Hindlimb muscle (tissue), 1 donor: ENCODE data around the gene CRYBA2. TPM values are rescaled to one million over a fixed set of nuclear protein-coding genes. Genes with fewer than 3 reads are reported as not detected.

ENCODE experiments used
- DNase-seq: peaks from one replicate; pipeline ENCODE4 v3.0.0-alpha.2; 2013
- polyA plus RNA-seq: library from polyadenylated mRNA; unstranded; fragments of 120-200 nt; gene quantifications from one replicate; pipeline ENCODE4 v1.2.1, GENCODE V29; 2013; ENCODE audit not compliant: insufficient read length

CRYBA2 gene
- polyA plus RNA-seq, 1 donor: not detected

DNA sequence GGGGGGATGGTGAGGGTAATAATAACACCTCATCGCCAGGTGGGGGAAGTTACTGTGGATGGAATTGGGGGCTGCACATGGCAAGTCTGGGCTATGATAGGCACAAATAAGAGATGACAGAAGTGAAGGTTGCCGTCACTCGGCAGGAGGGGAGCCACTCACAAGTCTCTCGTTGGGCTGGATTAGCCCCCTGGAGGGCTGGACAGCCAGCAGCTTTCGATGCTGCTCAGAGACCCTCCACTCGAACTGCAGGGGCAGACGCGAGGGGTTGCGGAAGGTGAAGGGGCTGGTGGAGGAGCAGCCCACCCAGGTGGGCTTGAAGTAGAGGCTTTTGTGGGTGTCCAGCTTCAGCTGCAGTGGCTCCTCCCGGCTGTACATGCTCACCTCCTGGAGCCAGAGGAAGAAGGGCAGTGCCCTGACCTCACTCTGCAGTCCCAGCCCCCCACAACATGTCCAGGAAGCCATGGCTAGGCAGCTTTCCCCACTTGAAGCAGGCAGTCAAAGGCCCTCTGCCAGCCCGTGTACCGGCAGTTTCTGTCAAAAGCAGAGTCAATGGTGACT is 29.9 kb upstream of the CRYBA2 start:
- DNase-seq: no peak

DNA sequence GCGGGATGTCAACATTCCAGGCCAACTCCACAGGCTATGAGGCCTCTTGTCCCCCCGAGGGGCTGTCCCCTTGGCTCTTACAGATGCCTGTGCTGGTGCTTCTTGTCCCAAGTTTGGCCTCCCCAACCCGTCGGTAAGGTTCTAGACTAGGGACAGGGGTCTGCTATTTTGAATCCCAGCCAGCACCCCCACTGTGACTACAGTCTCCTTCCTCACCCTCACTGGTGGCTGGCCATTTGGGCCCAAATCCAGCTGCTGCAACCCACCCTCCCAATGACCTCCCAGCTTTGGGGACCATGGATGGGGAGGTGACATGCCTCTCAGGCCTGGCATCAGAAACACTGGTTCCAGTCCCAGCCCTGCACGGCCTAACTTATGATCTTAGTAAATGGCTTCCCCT is 29.4 kb upstream of the CRYBA2 start:
- no peak for DNase-seq

DNA sequence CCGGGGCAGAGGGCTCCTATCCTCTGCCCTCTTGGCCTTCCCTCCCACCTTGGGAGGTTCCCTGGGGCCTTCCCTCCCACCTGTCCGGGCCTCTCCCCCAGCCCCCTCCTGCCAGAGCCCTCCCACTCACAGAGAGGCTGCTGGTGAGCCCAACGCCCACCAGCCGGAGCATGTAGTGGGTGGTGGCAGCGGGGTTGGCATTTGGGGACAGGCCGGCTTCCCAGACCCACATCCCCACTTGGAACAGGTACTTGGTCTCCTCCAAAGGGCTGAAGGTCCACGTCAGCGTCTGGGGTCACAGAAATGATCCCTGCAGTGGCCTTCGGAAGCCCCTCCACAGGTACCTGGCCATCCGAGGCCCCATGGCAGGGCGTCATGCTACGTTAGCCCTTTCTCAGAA is 28.8 kb upstream of the CRYBA2 start:
- no peak for DNase-seq

DNA sequence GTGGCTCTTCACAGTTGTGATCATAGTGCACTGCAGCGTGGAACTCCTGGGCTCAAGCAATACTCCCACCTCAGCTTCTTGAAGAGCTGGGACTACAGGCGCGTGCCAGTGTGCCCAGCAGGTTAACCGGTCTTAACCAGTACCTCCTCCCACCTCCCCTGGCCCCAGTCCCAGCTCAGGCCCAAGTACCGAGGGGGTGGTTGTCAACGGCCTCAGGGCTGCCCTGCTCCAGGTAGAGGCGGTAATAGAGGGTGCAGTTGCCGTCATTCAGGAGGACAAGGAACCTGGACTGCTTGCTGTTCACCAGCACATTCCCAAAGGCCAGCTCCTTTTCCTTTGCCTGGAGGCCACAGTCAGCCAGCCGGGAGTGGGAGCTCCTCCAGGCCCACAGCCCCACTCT is 28.4 kb upstream of the CRYBA2 start:
- DNase-seq: no peak

DNA sequence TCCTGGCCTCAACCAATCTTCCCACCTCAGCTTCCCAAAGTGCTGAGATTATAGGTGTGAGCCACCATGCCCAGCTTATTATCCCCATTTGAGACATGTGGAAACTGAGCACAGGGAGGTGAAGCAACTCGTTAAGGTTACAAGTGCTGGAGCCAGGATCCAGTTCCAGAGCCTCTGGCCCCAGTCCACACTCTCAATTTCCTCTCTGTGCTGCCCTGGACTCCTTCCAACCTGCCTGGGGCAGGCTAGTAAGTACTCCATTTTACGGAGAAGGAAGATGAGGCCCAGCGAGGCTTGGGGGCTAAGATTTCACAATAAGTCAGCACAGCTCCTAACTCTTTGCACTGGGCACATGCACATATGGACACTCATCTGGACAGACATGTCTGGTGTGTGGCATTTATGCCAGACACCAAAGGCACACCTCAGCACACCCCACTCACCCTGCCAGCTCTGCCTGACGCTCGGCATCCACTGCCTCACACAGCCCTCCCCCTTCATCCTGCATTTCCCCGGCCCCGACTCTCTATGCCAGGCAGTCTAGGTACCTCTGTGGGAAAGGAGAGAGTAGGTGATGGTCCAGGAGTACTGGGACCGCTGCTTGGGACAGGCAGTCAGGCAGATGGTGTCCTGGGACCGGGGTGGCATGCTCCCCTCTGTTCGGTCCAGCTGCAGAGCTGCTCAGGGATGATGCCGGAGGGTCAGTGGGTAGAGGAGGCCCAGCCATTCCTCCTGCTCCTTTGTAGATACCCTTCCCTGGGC is 27.6 kb upstream of the CRYBA2 start:
- DNase-seq: no peak

DNA sequence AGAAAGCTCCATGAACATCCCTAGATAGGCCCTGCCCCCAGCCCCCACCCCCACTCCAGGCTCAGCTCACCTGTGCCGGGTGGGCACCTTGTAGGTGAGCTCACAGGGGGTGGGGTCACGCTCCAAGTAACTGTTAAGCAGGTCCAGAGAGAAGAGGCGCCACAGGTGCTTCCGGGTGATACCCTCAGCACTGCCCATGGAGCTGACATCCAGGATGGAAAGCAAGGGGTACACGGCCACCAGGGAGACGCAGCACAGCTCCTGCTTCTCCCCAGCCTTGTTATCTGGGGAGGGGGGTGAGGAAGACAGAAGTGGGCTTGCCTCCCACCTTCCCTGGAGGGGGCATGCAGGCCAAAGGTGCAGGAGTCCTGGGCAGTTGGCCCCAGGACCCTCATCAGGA is 26.2 kb upstream of the CRYBA2 start:
- DNase-seq: no peak

DNA sequence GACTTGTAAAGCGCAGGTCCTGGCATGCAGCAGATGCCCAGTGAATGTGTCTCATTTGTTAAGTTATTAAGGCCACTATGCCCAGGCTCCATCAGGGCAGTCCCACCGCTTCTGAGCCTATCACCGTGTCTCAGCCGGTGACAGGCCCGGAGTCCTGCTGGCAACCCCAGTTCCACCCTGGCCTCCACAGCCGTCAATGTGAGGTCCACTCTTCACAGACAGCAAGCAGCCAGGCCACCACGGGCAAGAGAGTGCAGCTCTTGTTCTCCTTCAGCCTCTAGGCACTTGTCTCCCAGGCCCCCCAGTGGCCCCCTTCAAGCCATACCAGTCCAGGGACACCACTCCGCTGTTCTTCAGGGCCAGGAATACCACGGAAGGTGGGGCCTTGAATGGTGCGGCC is 25.5 kb upstream of the CRYBA2 start:
- no peak for DNase-seq

- no peak for DNase-seq
Measured at GRCh38 chr2:219018286-219018685, 25.1 kb upstream of the CRYBA2 start.

- no peak for DNase-seq
Measured at GRCh38 chr2:219017201-219017931, 24.1 kb upstream of the CRYBA2 start.

- DNase-seq: no peak
Measured at GRCh38 chr2:219016721-219017120, 23.5 kb upstream of the CRYBA2 start.

DNA sequence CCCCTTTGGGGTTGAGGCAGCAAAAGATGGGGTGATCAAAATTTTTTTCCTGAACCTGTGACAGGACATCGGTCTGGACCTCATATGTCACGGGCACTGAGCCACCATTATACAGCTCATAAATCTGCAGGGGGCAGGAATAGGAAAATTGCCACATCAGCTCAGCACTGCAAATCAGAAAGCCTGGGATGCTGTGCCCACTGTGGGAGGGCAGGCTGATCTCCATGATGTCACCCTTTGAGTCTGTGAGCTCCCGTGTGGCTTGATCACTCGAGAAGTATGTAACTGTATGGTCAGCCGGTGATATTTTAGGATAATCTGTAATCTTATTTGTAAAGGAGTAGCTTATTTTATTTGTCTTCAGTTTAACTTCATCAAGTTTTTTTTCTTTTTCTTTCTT is 17.7 kb upstream of the CRYBA2 start:
- no peak for DNase-seq

DNA sequence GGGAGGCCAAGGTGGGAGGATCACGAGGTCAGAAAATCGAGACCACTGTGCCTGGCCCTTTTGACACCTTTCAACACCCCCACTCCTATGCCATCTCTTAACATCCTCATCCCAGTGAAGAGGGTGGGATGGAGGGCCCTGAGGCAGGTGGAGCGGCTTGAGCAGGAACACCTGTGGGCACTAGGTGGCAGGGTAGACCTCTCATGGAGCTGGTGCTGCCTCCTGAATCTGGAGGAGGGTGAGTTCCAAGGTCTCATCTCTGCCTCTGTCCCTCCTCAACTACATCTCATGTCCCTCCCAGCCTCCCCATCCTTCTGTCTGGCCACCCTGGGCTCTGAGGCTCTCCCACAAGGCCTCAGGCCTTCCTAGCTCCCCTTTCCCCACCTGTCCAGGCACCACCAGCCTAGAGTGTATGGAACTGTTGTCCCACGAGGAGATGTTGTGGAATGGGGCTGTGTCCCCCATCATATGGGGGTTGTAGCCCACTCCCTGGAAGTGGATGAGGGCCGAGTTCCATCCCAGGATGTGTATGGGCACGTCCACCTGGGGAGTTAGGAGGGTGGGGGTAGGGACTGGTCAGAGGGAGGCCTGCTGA is 17.0 kb upstream of the CRYBA2 start:
- no peak for DNase-seq

GRCh38 chr2:219009294-219009693 is 16.1 kb upstream of the CRYBA2 start:
- no peak for DNase-seq

DNA sequence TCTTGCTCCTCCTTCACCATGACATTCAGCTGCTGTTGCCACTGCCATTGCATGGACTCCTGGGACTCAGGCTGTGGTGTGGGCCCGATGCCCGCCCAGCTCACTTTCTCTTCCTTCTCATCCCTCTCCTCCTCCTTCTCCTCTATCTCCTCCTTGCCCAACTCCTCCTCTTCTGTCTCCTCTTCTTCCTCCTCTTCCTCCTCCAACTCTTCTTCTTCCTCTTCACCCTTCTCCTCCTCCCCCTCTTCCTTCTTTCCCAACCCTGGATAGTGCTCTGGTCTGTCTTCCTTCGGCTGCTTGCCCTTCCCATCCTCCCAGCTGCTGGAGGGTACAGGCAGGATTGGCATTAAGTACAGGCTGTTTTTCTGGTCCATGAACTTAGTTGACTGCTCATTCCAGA is 10.8 kb upstream of the CRYBA2 start:
- no peak for DNase-seq

- DNase-seq: no peak
Measured at GRCh38 chr2:219003267-219003634, 10.0 kb upstream of the CRYBA2 start.

DNA sequence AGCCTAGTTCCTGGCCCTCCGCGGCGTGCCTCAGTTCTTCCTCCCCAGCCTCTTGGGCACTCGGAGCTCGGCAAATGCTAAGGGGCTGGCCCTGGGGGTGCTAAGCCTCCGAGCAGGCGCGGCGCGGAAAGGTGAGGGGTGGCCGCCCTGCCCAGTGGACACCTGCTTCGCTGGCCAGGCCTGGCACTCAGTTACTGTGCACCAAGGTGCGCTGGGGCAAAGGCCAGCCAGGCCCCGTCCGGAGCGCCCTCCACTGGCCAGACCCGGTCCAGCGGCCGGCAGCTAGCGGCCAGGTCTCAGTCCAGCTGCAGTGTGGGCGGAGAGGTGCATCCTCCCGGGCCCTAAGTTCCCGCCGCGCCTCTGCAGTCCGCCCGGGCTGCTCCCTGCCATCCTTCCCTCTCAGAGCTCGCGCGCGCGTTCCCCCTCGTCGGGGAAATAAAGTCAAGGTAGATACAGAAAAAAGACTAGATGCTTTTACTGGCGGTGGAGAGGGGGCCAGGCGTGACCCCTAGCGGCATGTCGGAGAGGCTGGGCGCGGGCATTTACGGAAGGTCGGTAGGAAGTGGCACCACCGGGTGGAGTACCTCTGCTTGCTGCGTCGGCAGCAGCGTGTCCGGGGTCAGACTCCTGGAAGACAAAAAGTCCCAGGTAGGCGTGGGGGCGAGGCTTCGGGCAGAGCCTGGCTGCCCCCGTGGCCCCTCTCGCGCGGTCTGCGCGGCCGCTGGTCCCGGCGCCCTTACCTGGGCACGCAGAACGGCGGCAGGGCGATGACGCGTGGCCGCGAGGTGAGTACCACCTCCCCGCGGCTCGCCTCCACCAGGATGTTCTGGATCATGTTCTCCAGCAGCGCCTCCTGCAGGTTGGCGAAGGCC is 9.4 kb upstream of the CRYBA2 start:
- DNase-seq: no peak

- DNase-seq: no peak
Measured at GRCh38 chr2:219001577-219002394, 8.6 kb upstream of the CRYBA2 start.

DNA sequence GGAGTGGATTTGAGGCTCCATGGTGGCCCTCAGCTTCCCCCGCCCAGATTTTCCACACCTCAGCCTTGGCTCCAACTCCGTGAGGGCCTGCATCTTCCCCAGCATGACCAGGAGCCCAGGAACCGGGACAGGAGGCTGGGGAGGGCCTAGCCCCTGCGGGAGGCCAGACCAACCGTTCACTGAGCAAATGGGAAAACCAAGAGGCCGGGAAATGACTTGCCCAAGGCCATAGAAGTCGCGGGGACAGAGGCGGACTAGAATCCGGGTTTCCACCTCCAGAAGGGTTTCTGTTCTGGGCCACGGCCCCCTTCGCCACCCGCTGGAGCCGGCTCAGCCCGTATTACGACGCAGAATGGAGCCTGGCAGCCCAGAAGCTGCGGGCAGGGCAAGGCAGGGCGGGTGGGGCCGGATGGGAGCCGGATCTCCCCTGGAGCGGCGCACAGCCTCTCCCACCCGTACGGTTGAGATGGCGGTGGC is 7.9 kb upstream of the CRYBA2 start:
- DNase-seq: no peak

DNA sequence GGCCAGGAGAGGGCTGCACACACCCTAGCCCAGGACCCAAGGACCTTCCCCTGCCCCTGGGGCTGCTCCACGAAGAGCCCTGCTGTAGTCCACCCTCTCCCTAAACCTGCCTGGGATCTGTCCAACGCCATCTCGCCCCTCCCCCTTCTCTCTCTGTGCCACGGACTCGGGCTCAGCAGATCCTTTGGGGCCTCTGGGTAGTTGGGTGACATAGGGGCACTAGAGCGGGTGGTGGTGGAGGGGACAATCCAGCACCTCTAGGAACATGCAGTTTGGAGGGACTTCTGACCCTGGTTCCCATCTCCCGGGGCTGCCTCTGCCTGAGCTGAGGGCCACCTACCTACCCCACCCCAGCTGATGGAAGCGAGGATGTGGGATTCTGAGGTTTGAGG is 7.3 kb upstream of the CRYBA2 start:
- no peak for DNase-seq

DNA sequence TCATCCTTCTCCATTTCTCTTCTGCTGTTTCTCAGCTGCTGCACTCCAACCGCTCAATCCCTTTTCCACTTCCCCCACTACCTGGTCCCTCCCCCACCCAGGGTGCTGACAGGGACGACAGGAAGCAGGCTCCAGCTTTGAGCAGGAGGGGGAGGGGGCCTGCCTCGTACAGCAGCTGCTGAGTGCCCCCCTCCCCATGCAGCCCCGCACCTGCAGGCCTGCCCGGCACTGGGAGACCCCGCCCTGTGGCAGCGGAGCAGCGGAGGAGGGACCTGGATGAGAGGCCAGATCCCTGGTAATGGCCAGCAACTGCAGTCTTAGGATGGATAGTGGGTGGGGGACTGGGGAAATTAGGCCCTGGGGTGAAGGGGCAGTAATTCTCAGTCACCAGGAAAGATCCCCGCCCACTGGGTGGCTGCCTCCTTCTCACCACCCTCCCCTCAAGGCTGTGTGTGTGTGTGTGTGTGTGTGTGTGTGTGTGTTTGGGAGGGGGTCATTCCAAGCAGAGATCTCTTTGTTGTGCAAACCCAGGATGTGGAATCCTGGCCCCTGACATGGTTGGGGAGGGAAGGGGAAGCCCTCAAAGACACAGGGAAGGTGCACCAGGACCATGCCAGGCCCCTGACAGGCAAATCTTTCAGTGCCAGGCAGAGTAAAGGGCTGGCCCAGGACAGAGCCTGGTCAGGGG is 6.8 kb upstream of the CRYBA2 start:
- DNase-seq: no peak
